GM13976 (cell line): ENCODE results near the gene ART5.

Source experiments
- DNase-seq: peaks from one replicate; pipeline ENCODE4 v3.0.0; 2012; ENCODE audit warnings: low spot score
- CTCF ChIP-seq: IDR thresholded peaks from 2 replicates; pipeline ENCODE4 v1.5.1; 2012; ENCODE audit warnings: borderline replicate concordance, mild to moderate bottlenecking; ENCODE audit not compliant: insufficient read depth; ENCODE audit errors: extremely low read depth, missing control alignments, control extremely low read depth
- in situ Hi-C: fragments of 300-500 bp; cut with MboI; formaldehyde crosslinking; loops from one replicate; pipeline ENCODE4 v1.12.0; 2022; ENCODE audit warnings: low sequenced_read_pairs, mixed read lengths, inconsistent platforms; ENCODE audit not compliant: unreplicated experiment

ART5 gene

GRCh38 chr11:3642071-3642951 is 519 bp upstream of the ART5 start:
- no peak for TF ChIP-seq CTCF
- peak; percentile 87 for DNase-seq
- in situ Hi-C loops: no loop called here

- DNase-seq: no peak
- TF ChIP-seq CTCF: no peak
- in situ Hi-C loops: no loop called here
Observed at GRCh38 chr11:3641191-3641590, 601 bp downstream of the ART5 start.

GRCh38 chr11:3639841-3640240 is 2.0 kb downstream of the ART5 start:
- no peak for TF ChIP-seq CTCF
- no peak for DNase-seq
- in situ Hi-C loops: no loop called here

GRCh38 chr11:3638513-3638912 is 3.3 kb downstream of the ART5 start:
- TF ChIP-seq CTCF: no peak
- in situ Hi-C loops: no loop called here
- DNase-seq: no peak

GRCh38 chr11:3637201-3637600 is 4.6 kb downstream of the ART5 start:
- DNase-seq: no peak
- no peak for TF ChIP-seq CTCF
- in situ Hi-C loops: no loop called here

- no peak for DNase-seq
- in situ Hi-C loops: no loop called here
- no peak for TF ChIP-seq CTCF
Observed at GRCh38 chr11:3635641-3636375, 6.0 kb downstream of the ART5 start.
